GM12801 (cell line): ENCODE measurements around the gene POLRMT.

Experiments
- TF ChIP-seq, protein P1 (sequence below): IDR thresholded peaks from one replicate; pipeline ENCODE4 v1.5.1; 2011; ENCODE audit warnings: control low read depth; ENCODE audit not compliant: insufficient read length; ENCODE audit errors: extremely low read depth

POLRMT gene

GRCh38 chr19:658916-659839 lies 25.8 kb upstream of the POLRMT start:
- TF ChIP-seq, protein P1, sequence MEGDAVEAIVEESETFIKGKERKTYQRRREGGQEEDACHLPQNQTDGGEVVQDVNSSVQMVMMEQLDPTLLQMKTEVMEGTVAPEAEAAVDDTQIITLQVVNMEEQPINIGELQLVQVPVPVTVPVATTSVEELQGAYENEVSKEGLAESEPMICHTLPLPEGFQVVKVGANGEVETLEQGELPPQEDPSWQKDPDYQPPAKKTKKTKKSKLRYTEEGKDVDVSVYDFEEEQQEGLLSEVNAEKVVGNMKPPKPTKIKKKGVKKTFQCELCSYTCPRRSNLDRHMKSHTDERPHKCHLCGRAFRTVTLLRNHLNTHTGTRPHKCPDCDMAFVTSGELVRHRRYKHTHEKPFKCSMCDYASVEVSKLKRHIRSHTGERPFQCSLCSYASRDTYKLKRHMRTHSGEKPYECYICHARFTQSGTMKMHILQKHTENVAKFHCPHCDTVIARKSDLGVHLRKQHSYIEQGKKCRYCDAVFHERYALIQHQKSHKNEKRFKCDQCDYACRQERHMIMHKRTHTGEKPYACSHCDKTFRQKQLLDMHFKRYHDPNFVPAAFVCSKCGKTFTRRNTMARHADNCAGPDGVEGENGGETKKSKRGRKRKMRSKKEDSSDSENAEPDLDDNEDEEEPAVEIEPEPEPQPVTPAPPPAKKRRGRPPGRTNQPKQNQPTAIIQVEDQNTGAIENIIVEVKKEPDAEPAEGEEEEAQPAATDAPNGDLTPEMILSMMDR, result no peak

- TF ChIP-seq, protein P1, result no peak
Observed at GRCh38 chr19:658059-658839, 24.9 kb upstream of the POLRMT start.

DNA sequence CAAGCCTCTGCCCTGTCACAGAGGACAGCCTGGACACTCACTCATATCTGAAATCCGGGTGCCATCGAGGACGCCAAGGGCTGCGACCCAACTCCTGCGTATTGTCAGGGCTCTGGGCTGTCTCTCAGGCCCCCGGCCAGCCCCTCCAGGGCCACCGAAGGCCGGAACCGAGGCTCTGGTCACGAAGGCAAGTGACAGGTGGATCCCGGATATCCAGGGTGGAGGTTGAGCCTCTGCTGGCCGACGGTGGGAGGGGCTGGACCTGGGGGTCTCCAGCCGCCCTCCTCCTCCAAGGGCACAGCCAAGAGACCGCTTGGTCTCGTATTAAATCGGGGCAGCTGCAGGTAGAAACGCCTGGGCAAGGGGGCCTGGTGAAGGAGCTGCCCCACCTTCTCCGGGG lies 24.3 kb upstream of the POLRMT start:
- TF ChIP-seq, protein P1, result no peak

DNA sequence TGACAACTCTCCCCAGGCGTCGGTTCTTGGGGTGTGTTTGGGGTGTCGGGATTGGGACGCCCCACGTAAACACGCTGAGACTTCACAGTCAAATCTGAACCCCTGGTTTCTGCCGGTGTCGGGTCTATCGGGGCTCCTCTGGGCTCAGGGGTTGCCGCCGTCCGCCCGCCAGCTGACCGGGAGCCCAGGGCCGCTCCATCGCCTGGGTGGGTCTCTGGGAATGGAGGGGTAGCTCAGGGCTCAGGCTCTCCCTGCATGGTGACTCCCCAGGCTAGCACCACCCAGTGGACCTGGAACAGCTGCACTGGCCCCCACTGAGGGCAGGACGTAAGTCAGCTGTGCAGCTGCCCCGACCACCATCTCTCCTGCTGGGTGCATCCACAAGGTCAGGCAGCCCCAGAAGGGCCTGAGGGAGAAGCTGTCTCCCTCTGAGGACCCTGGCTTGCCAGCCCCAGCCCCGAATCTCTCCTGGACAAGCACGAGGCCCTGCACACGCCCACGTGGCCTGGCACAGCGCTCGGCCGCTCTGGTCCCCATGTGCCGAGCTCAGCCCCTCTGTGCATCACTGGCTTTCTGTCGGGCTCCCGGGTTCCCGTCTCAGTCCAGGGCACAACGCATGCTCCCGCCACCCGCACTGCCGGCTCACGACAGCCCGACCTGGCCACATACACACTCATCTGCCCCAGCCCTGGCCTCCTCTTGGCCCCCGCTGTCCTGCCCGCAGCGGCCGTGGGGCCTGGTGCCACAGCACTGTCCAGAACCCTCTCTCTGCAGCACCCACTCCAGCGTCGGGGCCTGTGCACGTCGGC lies 23.6 kb upstream of the POLRMT start:
- TF ChIP-seq, protein P1, result no peak

DNA sequence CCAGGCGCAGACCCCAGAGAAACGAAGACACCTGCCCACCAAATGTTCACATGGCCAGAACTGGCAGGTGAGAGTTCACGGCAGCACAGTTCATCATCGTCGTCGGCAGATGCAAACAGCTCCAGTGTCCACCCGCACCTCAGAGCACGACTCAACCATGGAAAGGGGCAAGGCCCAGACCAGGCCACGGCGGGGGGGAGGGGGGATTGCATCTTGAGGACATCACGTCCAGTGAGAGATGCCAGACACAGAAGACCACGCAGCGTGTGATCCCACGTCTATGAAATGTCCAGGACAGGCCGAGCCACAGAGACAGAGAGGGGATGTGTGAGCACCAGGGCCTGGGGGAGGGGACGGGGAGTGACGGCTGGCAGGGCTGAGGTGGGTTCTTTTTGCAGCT lies 22.4 kb upstream of the POLRMT start:
- TF ChIP-seq, protein P1, result no peak

DNA sequence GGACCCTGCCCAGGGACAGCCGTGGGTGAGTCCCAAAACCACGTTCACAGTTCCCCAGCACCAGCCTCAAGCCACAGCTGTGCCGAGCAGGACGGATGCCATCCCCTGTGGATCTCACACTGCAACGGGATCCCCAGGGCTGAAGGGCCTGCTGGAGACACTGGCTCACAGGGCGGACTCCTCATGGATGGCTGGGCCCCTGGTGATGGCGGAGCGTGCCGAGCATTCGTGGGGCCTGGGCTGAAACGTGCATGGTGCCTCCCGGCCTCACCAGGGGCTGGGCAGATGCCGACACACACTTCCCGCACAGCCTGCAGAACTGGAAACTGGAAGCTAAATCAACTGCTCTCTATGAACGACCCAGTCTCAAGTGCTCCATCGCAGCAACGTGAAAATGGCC lies 20.1 kb upstream of the POLRMT start:
- TF ChIP-seq, protein P1, result no peak
